Skeletal muscle satellite cell (primary cell): ENCODE measurements around the gene NUCKS1. TPM values are rescaled to one million over a fixed set of nuclear protein-coding genes. Genes with fewer than 3 reads are reported as not detected.
A peak's percentile ranks its signal among the peaks of the same experiment; 100 is the strongest.

Experiments used
- H3K27me3 ChIP-seq: 2 replicates; pipeline ENCODE4 v1.7.0; 2013; ENCODE audit warnings: low read length; ENCODE audit not compliant: control insufficient read depth, insufficient read depth
- H3K36me3 ChIP-seq: 2 replicates; pipeline ENCODE4 v1.7.0; 2013; ENCODE audit warnings: mild to moderate bottlenecking, control low read depth, low read length; ENCODE audit not compliant: insufficient read depth
- H3K4me1 ChIP-seq: 2 replicates; pipeline ENCODE4 v1.7.0; 2013; ENCODE audit warnings: low read length; ENCODE audit not compliant: control insufficient read depth, insufficient read depth
- H3K4me2 ChIP-seq: 2 replicates; pipeline ENCODE4 v1.7.0; 2013; ENCODE audit warnings: mild to moderate bottlenecking, low read length
- H3K4me3 ChIP-seq: 2 replicates; pipeline ENCODE4 v1.7.0; 2013; ENCODE audit warnings: low read length
- H3K9ac ChIP-seq: 2 replicates; pipeline ENCODE4 v1.7.0; 2013; ENCODE audit warnings: mild to moderate bottlenecking, low read depth, low read length, moderate library complexity
- H3K9me3 ChIP-seq: replicated peaks from 2 replicates; pipeline ENCODE4 v1.7.0; 2013; ENCODE audit warnings: mild to moderate bottlenecking, control low read depth, low read length
- total RNA-seq: library from RNA; depleted of rRNA; stranded (reverse); fragments of >200 nt; gene quantifications from 2 replicates; pipeline ENCODE4 v1.2.3, GENCODE V29; 2012; rRNA removed

Gene NUCKS1, protein sequence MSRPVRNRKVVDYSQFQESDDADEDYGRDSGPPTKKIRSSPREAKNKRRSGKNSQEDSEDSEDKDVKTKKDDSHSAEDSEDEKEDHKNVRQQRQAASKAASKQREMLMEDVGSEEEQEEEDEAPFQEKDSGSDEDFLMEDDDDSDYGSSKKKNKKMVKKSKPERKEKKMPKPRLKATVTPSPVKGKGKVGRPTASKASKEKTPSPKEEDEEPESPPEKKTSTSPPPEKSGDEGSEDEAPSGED
- 111 and 159 TPM in 2 replicates for total RNA-seq

DNA sequence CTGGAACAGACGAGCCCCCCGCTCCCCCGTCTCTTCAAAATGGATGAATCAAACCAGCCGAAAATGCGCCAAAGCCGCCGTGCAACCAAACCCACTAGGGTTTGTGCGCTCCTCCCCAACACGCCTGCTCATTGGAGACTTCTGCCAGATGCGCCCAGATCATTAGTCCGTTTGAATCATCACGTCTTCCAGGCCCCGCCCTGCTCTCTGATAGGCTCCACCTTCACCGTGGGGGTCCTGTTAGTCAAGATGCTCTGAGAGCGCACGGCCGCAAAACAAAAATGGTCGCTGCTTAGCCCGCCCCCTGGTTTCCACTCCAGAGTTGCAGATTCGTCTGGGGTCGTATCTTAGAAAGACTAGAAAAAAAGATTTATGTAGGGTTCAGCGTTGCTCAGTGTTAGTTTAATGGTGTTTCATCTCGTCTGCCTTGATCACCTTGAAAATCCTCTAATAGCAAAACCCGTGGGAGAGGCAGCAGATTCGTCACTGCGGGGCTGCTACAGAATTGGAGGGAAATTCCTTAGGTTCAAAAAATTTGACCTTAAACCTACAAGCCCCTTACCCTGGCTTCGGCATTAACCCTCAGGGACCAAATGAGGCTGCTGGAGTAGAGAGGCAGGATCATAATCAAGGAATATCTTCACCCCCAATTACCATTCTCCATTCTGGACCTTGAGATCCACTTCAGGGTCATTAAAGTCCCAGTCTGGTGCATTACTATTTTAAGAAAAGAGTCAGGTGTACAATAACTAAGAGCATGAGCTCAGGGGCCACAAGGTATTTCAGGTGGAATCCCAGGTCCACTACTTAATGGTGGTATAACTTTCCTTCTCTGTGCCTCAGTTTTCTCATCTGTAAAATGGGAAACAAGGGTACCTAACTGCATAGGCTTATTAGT, at the start of gene NUCKS1:
TSS of gene NUCKS1 (minus strand) at position 45 of the 898 bp plus-strand sequence. CDS start 209 bp downstream, outside the sequence.
- peak within 1 kb of the TSS; percentile 81 for H3K4me2 ChIP-seq
- no peaks in the 10 kb centered on the region for H3K9me3 ChIP-seq
- no peaks in the 10 kb centered on the region for H3K36me3 ChIP-seq
- H3K4me1 ChIP-seq = peaks cover 14% of the 10 kb centered on the region
- H3K4me3 ChIP-seq = peak within 1 kb of the TSS; percentile 85
- H3K27me3 ChIP-seq = peaks cover 4% of the 10 kb centered on the region
- H3K9ac ChIP-seq = peak within 1 kb of the TSS; percentile 95

DNA sequence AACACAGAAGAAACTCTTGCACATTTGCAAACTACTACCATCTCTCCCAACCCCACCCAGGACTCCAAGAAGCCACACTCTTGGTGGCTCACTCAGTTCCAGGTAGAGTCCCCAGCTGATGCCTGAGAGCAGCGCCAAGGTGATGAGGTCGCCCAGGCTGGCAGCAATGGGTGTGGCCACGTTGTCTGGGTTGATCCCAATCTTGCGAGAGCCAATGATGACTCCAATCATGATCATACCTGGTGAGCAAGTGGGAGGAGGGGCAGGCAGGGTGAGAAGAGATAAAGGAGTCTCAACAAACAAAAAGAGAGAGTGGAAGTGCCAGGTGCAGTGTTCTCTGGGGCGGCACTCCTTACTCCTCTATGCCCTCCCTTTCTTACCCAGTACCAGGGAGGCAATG, 48.6 kb upstream of the NUCKS1 start:
- peaks cover 52% of the 10 kb centered on the region for H3K36me3 ChIP-seq
- H3K9me3 ChIP-seq = no peaks in the 10 kb centered on the region
- H3K4me1 ChIP-seq = no peaks in the 10 kb centered on the region
- no peak overlapping the region for H3K9ac ChIP-seq
- no peak overlapping the region for H3K4me3 ChIP-seq
- H3K27me3 ChIP-seq = no peaks in the 10 kb centered on the region
- H3K4me2 ChIP-seq = no peak overlapping the region

DNA sequence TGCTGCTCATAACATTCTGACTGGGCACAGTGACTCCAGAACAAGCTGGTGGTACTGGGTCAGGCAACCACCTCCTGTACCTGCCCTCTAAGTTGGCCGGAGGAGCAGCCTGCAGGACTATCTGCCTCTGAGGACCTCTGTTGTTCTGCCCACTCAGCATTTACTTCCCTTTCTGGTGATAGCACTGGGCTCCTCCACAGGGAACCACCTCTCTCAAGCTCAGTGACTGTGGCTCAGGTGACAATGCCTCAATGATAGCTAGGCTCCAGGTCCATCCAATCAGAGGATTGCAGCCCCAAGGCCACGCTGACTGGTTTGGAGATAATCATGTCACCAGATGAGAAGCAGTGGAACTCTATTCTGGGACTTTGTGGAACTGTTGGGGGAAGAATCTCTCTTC, 47.2 kb upstream of the NUCKS1 start:
- no peaks in the 10 kb centered on the region for H3K9me3 ChIP-seq
- peaks cover 11% of the 10 kb centered on the region for H3K4me1 ChIP-seq
- H3K9ac ChIP-seq = no peak overlapping the region
- peaks cover 53% of the 10 kb centered on the region for H3K36me3 ChIP-seq
- no peak overlapping the region for H3K4me3 ChIP-seq
- H3K4me2 ChIP-seq = no peak overlapping the region
- H3K27me3 ChIP-seq = no peaks in the 10 kb centered on the region

DNA sequence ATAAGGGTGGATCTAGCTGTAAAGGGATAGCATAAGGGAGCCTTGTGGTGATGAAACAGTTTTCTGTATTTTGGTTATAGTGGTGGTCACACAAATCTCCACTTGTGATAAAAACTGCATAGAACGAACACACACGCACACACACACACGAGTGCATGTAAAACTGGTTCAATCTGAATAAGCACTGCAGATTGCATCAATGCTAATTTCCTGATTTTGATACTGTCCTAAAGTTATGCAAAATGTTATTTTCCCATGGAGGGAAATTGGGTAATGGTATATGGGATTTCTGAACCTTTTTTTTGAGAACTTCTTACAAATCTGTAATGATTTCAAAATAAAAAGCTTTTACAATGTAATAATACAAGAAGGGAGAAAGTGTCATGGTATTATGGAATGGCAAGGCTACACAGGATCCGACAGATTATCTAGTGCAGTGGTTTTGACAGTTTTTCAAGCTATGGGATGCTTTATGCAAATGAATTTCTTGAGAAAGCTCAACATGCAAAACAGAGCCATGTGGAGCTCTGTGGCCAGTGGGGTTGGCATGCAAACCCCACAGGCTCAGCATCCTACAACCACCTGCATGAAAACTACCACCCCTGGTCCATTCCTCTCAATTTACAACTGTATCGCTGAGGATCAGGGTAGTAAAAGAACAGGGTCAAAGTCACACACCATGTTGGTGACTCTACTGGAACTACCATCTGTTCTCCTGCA, 44.2 kb upstream of the NUCKS1 start:
- Histone ChIP-seq H3K4me2 (no peak overlapping the region), H3K36me3 (peaks cover 60% of the 10 kb centered on the region), H3K27me3 (no peaks in the 10 kb centered on the region), H3K4me1 (peaks cover 15% of the 10 kb centered on the region), H3K4me3 (no peak overlapping the region), H3K9ac (no peak overlapping the region), H3K9me3 (no peaks in the 10 kb centered on the region)

DNA sequence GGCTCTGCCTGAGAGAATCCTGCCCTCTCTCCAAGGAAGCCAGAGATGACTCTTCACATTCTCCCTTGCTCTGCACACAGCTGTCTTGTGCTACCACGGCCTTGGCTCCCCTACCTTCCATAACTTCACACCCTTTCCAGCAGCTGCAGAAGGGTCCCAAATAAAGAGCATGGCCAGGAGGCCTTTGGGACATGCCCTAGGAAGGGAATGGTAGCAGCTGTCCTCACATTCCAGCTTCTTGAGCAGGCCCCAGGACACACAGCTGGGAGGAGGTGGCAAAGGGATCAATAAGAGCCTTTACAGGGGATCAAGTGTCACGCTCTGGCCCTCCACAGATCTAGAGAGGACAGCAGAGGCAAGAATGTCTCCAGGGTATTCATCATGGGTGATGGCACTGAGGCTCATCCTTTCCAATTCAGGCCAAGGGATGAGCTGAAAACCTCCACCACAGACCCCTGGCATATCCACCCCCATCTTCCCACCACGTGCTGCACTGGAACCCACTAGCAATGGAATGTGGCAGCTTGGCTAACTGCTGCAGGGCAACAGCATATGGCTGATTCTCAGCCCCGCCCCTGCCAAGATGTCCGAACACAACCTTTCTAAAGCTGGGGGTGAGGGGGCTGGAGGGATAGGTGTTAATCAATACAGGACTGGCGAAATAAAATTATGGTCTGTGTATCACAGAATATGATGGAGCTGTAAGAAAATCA, 43.1 kb upstream of the NUCKS1 start:
- H3K9me3 ChIP-seq = no peaks in the 10 kb centered on the region
- H3K4me1 ChIP-seq = peaks cover 15% of the 10 kb centered on the region
- no peak overlapping the region for H3K4me2 ChIP-seq
- H3K36me3 ChIP-seq = peaks cover 50% of the 10 kb centered on the region
- no peaks in the 10 kb centered on the region for H3K27me3 ChIP-seq
- no peak overlapping the region for H3K4me3 ChIP-seq
- H3K9ac ChIP-seq = no peak overlapping the region

DNA sequence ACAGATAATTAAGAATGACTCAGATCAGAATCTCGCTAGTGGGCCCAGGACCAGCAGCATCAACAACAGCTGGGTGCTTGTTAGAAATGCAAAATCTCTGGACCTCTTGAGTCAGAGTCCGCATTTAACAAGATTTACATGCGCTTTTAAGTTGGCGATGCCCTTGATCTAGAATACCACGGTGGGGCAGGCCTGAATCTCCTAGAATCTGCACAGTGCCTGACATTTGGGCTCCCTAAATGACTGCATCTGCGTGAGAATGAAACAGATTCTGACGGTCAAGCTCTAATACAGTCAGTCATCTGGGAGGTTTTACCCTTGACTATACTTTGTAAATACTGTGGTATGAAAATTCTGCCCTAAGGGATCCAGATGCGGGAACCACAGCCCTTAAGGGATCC, 42.5 kb upstream of the NUCKS1 start:
- Histone ChIP-seq H3K4me3 (no peak overlapping the region), H3K4me1 (peaks cover 15% of the 10 kb centered on the region), H3K36me3 (peaks cover 43% of the 10 kb centered on the region), H3K9ac (no peak overlapping the region), H3K27me3 (no peaks in the 10 kb centered on the region), H3K4me2 (no peak overlapping the region), H3K9me3 (no peaks in the 10 kb centered on the region)

DNA sequence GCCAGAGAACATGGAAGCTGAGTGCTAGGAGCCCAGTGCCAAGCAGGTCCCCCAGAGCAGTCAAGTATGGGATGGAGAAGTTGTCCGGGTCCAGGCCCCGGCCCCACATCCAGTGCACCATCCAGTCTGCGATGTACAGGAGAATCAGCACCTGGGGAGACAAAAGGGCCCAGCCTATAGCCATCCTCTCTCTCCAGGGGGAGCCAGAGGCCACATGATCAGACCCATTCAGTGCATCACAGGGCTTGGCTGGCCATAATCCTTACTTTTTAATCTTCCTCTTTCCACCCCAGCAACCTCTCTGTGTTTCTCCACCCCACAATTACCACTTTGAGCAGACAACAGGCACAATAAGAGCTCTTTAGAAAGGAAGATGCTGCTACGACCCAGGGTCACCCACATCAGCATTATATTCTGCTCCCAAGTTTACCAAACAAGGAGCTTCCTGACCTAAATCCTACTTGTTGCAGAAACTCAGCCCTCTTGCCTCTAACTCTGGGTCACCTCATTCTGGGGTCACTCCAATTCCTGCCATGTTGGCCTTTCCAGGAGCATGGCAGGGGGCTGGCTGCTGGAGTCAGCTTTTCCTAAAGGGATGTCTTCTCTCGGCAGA, 41.7 kb upstream of the NUCKS1 start:
- H3K9ac ChIP-seq = no peak overlapping the region
- H3K36me3 ChIP-seq = peaks cover 36% of the 10 kb centered on the region
- H3K27me3 ChIP-seq = no peaks in the 10 kb centered on the region
- peaks cover 15% of the 10 kb centered on the region for H3K4me1 ChIP-seq
- no peak overlapping the region for H3K4me2 ChIP-seq
- no peaks in the 10 kb centered on the region for H3K9me3 ChIP-seq
- H3K4me3 ChIP-seq = no peak overlapping the region

DNA sequence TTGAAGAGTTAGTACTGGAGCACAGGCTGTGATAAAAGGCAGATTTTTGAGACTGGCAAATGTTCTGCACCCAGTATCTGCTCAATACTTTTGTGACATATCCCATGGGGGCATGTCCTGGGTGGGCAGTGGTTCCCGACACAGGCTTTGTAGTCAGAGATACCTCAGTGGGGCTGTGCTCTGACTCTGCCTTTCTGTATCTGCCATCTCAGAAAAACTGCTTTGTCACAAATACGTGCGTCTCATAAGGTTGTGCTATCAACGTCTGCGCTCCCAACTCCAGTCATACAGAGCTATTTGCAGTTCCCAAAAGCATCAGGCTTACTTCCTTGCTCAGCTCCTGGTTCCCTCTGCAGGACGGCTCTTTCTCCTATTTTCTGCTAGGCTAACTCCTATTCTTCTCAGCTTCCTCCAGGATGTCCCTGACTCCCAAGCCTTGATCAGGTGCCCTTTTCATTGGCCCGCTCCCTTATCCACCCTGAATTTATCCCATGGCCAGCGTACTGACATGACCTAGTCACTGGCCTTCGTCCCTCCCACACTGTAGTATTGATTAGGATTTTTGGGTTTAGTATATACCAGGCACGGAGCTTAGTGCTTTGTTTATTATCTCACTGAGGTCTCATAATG, 37.4 kb upstream of the NUCKS1 start:
- Histone ChIP-seq H3K4me3 (no peak overlapping the region), H3K9ac (no peak overlapping the region), H3K36me3 (peaks cover 16% of the 10 kb centered on the region)

DNA sequence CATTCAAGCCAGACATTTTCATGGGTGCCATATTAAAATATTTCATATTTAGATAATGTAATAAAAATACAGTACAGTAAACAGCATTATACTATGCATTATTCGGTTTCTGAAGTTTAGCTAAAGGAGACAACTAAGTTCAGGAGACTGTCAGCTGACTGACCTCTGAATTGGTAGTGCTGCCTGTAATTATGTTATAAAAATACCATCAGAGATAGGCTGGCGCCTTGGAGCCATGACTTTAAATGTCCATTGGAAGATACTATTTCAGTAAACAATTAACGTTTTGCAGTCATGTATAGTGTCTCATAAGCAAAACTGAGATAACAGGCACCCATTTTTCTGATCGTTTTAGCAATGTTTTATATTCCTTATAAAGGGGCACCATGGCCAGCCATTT, 36.6 kb upstream of the NUCKS1 start:
- Histone ChIP-seq H3K4me1 (peaks cover 7% of the 10 kb centered on the region), H3K4me2 (no peak overlapping the region), H3K36me3 (peaks cover 11% of the 10 kb centered on the region), H3K27me3 (no peaks in the 10 kb centered on the region), H3K9me3 (no peaks in the 10 kb centered on the region), H3K9ac (no peak overlapping the region), H3K4me3 (no peak overlapping the region)

More for the DNA sequence above, 37.4 kb upstream of the NUCKS1 start:
- peaks cover 14% of the 10 kb centered on the region for H3K4me1 ChIP-seq
- no peak overlapping the region for H3K4me2 ChIP-seq
- no peaks in the 10 kb centered on the region for H3K9me3 ChIP-seq
- no peaks in the 10 kb centered on the region for H3K27me3 ChIP-seq

DNA sequence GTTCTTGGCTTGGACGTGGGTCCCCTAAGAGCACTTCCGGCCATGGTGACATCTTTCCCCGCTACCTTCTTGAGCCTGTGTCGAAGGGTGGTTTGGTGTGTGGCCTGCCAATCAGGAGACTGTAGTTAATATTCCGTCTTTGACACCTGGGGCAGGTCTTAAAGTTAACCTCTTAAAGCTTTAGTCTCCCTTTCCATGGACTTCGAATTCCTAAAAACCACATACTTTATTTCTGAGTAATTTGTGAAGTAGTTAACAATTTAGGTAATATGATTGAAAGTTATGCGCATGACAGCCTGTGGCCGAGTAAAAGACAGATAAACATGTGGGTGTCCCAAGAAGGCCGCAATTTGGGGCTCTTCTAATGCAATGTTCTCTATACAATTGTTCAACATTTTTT, 35.5 kb upstream of the NUCKS1 start:
- H3K4me2 ChIP-seq = no peak overlapping the region
- no peaks in the 10 kb centered on the region for H3K9me3 ChIP-seq
- H3K27me3 ChIP-seq = no peaks in the 10 kb centered on the region
- peaks cover 1% of the 10 kb centered on the region for H3K36me3 ChIP-seq
- no peak overlapping the region for H3K9ac ChIP-seq
- no peak overlapping the region for H3K4me3 ChIP-seq
- peaks cover 7% of the 10 kb centered on the region for H3K4me1 ChIP-seq
